Suprapubic skin (tissue), 3 donors: Measurements from ENCODE around the gene IYD.

ENCODE experiments used
- EP300 ChIP-seq: sonication (generic); formaldehyde crosslinking; IDR thresholded peaks from one replicate; pipeline ENCODE4 v1.6.1; 2017; ENCODE audit warnings: antibody characterized with exemption
- POLR2A ChIP-seq, 2 donors: fragments of 450-650 bp; IDR thresholded peaks; one replicate each; pipeline ENCODE4 v1.6.1; 2017; ENCODE audit warnings: antibody characterized with exemption in 2 of 2, mild to moderate bottlenecking in 2 of 2, moderate library complexity in 2 of 2
- TF ChIP-seq, protein P1 (sequence below), 2 donors: fragments of 200-600 bp in 1 of 2; fragments of 450-650 bp in 1 of 2; sonication (generic) in 1 of 2; IDR thresholded peaks; one replicate each; pipeline ENCODE4 v1.5.1; 2016 to 2019; ENCODE audit warnings: antibody characterized with exemption in 2 of 2, mild to moderate bottlenecking in 1 of 2, moderate library complexity in 1 of 2

DNA sequence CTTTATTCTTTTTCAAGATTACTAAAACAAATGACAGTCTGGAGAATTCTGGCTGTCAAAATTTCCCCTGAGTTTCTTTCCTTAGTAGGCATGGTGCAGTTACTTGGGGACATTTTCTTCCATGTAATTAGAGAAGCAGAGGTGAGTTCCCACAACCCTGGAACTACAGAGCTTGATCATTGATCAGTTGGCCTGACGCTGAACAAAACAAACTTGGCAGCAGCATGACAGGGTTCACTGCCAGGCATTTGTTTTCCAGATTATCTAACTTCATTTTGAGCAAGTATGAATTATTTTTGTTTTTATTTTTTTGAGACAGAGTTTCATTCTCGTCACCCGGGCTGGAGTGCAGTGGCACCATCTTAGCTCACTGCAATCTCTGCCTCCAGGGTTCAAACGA, 22.6 kb downstream of the IYD start:
- TF ChIP-seq, protein P1, sequence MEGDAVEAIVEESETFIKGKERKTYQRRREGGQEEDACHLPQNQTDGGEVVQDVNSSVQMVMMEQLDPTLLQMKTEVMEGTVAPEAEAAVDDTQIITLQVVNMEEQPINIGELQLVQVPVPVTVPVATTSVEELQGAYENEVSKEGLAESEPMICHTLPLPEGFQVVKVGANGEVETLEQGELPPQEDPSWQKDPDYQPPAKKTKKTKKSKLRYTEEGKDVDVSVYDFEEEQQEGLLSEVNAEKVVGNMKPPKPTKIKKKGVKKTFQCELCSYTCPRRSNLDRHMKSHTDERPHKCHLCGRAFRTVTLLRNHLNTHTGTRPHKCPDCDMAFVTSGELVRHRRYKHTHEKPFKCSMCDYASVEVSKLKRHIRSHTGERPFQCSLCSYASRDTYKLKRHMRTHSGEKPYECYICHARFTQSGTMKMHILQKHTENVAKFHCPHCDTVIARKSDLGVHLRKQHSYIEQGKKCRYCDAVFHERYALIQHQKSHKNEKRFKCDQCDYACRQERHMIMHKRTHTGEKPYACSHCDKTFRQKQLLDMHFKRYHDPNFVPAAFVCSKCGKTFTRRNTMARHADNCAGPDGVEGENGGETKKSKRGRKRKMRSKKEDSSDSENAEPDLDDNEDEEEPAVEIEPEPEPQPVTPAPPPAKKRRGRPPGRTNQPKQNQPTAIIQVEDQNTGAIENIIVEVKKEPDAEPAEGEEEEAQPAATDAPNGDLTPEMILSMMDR (IDR thresholded peaks at IDR 0.05), result no peak
- TF ChIP-seq POLR2A (IDR thresholded peaks at IDR 0.05) (no peak), EP300 (no peak)
